Right lobe of liver (tissue), 4 donors: ENCODE results near the gene CFL1.
"Not testable (repeated sequence)": the region's sequence is repeated elsewhere in the genome, so short reads cannot be mapped to it uniquely, and the experiment has no call there.

Source experiments
- POLR2A ChIP-seq: fragments of 450-650 bp; IDR thresholded peaks from one replicate; pipeline ENCODE4 v1.6.1; 2017; ENCODE audit warnings: antibody characterized with exemption, mild to moderate bottlenecking
- TF ChIP-seq, protein P1 (sequence below), 4 donors: fragments of 200-600 bp in 3 of 4; fragments of 450-650 bp in 1 of 4; IDR thresholded peaks; one replicate each; pipeline versions ENCODE4 v1.5.1 to v1.8.0; 2016 to 2022; ENCODE audit warnings: antibody characterized with exemption in 4 of 4, mild to moderate bottlenecking in 2 of 4
- donor health status: DM: no; HTN: no; CAD: no.
- donor health status: DM: no; HTN: no; CAD: no.
- donor health status: DM: no; HTN: yes; CAD: no.

DNA sequence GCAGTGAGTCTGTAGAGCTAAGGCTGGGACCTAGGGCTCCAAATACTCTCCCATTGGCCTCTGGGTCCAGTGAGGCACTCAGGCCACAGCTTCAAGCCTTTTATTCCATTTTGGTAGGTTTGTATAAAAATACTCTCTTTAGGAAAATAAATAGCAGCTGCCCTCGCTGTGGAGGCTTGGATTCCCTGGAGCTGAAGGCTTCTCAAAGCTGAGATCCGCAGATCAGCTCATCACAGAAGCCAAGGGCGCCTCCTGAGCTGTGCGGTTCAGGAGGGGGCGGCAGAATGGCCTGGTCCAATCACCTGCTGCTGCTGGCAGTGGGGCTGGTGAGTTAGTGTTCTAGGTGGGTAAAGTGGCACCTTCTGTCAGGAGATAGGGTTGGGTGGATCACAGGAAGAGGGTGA, 34.2 kb upstream of the CFL1 start:
- not testable (repeated sequence) for TF ChIP-seq POLR2A
- TF ChIP-seq, protein P1, sequence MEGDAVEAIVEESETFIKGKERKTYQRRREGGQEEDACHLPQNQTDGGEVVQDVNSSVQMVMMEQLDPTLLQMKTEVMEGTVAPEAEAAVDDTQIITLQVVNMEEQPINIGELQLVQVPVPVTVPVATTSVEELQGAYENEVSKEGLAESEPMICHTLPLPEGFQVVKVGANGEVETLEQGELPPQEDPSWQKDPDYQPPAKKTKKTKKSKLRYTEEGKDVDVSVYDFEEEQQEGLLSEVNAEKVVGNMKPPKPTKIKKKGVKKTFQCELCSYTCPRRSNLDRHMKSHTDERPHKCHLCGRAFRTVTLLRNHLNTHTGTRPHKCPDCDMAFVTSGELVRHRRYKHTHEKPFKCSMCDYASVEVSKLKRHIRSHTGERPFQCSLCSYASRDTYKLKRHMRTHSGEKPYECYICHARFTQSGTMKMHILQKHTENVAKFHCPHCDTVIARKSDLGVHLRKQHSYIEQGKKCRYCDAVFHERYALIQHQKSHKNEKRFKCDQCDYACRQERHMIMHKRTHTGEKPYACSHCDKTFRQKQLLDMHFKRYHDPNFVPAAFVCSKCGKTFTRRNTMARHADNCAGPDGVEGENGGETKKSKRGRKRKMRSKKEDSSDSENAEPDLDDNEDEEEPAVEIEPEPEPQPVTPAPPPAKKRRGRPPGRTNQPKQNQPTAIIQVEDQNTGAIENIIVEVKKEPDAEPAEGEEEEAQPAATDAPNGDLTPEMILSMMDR (IDR thresholded peaks at IDR 0.05) = not testable (repeated sequence)
